Testis (tissue), 2 donors: ENCODE data around the gene PEBP1.

ENCODE experiments used
- POLR2A ChIP-seq: fragments of 450-650 bp; IDR thresholded peaks from one replicate; pipeline ENCODE4 v1.6.1; 2017; ENCODE audit warnings: antibody characterized with exemption, mild to moderate bottlenecking, moderate library complexity
- TF ChIP-seq, protein P1 (sequence below), 3 experiments: fragments of 450-650 bp in 2 of 3; fragments of 200-600 bp in 1 of 3; sonication (generic) in 1 of 3; IDR thresholded peaks; one replicate each; pipeline ENCODE4 v1.5.1; 2016 to 2019; ENCODE audit warnings: antibody characterized with exemption in 3 of 3, mild to moderate bottlenecking in 2 of 3, moderate library complexity in 1 of 3

DNA sequence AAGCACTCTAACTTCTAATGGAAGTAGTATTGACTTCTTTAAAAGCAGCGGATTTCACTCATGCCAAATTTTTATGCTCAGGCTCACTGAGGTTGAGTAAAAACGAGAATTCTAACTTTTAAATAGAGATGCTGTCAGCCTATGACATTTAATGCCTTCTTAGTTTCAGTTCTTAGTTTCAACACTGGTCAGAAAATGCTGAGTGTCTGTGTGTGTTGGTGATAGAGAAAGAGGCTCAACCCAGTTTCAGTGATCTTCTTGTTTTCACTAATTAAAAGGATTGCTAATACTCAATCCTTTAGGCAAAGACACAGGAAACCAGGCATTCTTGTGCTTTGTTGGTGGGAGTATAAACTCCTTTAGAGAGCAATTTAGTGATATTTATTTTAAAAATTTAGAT lies 31.0 kb downstream of the PEBP1 start:
- TF ChIP-seq, protein P1, sequence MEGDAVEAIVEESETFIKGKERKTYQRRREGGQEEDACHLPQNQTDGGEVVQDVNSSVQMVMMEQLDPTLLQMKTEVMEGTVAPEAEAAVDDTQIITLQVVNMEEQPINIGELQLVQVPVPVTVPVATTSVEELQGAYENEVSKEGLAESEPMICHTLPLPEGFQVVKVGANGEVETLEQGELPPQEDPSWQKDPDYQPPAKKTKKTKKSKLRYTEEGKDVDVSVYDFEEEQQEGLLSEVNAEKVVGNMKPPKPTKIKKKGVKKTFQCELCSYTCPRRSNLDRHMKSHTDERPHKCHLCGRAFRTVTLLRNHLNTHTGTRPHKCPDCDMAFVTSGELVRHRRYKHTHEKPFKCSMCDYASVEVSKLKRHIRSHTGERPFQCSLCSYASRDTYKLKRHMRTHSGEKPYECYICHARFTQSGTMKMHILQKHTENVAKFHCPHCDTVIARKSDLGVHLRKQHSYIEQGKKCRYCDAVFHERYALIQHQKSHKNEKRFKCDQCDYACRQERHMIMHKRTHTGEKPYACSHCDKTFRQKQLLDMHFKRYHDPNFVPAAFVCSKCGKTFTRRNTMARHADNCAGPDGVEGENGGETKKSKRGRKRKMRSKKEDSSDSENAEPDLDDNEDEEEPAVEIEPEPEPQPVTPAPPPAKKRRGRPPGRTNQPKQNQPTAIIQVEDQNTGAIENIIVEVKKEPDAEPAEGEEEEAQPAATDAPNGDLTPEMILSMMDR (IDR thresholded peaks at IDR 0.05): no peak
- TF ChIP-seq POLR2A: no peak
